MM.1S (cell line): ENCODE measurements around the gene NDST1.

Source experiments
- EZH2 ChIP-seq: fragments of 300-600 bp; sonication (generic); optimal IDR thresholded peaks from 2 replicates; pipeline ENCODE3; 2017; ENCODE audit warnings: low read depth, mild to moderate bottlenecking, antibody characterized with exemption, low read length, mixed read lengths
- TF ChIP-seq, protein P1 (sequence below): fragments of 300-600 bp; sonication (generic); IDR thresholded peaks from 2 replicates; pipeline ENCODE4 v1.5.1; 2016; ENCODE audit warnings: antibody characterized with exemption, low read length, mixed read lengths

DNA sequence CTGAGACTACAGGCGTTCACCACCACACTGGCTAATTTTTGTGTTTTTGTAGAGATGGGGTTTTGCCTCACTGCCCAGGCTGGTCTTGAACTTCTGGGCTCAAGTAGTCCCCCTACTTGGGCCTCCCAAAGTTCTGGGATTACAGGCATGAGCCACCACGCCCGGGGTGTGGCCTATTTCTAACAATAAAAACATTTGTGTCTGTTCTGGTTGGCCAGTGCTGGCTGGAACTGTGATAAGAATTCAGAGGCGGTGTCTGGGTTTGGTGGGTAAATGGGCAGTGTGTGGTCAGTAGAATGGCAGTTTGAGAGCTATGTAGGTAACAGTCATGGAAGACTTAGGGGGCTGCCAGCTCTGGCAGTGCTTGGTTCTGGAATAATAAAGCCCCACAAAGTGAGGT is 85.7 kb downstream of the NDST1 start:
- TF ChIP-seq, protein P1, sequence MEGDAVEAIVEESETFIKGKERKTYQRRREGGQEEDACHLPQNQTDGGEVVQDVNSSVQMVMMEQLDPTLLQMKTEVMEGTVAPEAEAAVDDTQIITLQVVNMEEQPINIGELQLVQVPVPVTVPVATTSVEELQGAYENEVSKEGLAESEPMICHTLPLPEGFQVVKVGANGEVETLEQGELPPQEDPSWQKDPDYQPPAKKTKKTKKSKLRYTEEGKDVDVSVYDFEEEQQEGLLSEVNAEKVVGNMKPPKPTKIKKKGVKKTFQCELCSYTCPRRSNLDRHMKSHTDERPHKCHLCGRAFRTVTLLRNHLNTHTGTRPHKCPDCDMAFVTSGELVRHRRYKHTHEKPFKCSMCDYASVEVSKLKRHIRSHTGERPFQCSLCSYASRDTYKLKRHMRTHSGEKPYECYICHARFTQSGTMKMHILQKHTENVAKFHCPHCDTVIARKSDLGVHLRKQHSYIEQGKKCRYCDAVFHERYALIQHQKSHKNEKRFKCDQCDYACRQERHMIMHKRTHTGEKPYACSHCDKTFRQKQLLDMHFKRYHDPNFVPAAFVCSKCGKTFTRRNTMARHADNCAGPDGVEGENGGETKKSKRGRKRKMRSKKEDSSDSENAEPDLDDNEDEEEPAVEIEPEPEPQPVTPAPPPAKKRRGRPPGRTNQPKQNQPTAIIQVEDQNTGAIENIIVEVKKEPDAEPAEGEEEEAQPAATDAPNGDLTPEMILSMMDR: no peak
- no peak for TF ChIP-seq EZH2
